ENCODE results near the gene OR52A1. TPM values are rescaled to one million over a fixed set of nuclear protein-coding genes. Genes with fewer than 3 reads are reported as not detected.

The OR52A1 gene
- polyA plus RNA-seq, 2 of the 4 experiments (the other 2 are of a cell fraction), result not detected

DNA sequence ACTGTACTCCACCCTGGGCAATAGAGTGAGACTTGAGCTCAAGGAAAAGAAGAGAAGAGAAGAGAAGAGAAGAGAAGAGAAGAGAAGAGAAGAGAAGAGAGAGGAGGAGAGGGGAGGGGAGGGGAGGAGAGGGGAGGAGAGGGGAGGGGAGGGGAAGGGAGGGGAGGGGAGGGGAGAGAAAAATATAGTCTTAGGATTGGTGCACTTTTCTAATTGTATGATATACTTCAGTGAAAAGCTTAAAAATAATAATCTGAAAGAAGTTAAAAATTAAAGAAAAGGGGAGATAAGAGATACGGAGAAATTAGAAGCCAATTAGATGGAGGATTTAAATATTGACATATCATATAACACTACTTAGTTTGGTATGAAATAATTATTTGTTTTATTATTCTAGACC, 35.7 kb downstream of the OR52A1 start:
- Histone ChIP-seq H3K4me1 (no peaks in the 10 kb centered on the region), H3K4me3 (no peak overlapping the region), H3K9me3 (no peaks in the 10 kb centered on the region), H3K4me2 (no peak overlapping the region), H3K27ac (no peak overlapping the region)
- no peak for FAIRE-seq
- POLR2A ChIA-PET, result no interaction called here
- no peak for TF ChIP-seq FOXS1 (CRISPR knock-in tag; IDR thresholded peaks at IDR 0.05)
- TF ChIP-seq, protein P1, sequence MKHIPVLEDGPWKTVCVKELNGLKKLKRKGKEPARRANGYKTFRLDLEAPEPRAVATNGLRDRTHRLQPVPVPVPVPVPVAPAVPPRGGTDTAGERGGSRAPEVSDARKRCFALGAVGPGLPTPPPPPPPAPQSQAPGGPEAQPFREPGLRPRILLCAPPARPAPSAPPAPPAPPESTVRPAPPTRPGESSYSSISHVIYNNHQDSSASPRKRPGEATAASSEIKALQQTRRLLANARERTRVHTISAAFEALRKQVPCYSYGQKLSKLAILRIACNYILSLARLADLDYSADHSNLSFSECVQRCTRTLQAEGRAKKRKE (CRISPR knock-in tag; IDR thresholded peaks at IDR 0.05; ENCODE audit: low read depth), result no peak
- TF ChIP-seq, protein P2, sequence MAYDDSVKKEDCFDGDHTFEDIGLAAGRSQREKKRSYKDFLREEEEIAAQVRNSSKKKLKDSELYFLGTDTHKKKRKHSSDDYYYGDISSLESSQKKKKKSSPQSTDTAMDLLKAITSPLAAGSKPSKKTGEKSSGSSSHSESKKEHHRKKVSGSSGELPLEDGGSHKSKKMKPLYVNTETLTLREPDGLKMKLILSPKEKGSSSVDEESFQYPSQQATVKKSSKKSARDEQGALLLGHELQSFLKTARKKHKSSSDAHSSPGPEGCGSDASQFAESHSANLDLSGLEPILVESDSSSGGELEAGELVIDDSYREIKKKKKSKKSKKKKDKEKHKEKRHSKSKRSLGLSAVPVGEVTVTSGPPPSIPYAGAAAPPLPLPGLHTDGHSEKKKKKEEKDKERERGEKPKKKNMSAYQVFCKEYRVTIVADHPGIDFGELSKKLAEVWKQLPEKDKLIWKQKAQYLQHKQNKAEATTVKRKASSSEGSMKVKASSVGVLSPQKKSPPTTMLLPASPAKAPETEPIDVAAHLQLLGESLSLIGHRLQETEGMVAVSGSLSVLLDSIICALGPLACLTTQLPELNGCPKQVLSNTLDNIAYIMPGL (CRISPR knock-in tag; IDR thresholded peaks at IDR 0.05; ENCODE audit: borderline replicate concordance), result no peak
- TF ChIP-seq, protein P3, sequence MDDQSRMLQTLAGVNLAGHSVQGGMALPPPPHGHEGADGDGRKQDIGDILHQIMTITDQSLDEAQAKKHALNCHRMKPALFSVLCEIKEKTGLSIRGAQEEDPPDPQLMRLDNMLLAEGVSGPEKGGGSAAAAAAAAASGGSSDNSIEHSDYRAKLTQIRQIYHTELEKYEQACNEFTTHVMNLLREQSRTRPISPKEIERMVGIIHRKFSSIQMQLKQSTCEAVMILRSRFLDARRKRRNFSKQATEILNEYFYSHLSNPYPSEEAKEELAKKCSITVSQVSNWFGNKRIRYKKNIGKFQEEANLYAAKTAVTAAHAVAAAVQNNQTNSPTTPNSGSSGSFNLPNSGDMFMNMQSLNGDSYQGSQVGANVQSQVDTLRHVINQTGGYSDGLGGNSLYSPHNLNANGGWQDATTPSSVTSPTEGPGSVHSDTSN (IDR thresholded peaks at IDR 0.05), result no peak
- TF ChIP-seq, protein P4, sequence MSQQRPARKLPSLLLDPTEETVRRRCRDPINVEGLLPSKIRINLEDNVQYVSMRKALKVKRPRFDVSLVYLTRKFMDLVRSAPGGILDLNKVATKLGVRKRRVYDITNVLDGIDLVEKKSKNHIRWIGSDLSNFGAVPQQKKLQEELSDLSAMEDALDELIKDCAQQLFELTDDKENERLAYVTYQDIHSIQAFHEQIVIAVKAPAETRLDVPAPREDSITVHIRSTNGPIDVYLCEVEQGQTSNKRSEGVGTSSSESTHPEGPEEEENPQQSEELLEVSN (IDR thresholded peaks at IDR 0.05; ENCODE audit: borderline replicate concordance, low read depth), result no peak
- TF ChIP-seq CBX8 (IDR thresholded peaks at IDR 0.05), result no peak
- TF ChIP-seq, protein P5, sequence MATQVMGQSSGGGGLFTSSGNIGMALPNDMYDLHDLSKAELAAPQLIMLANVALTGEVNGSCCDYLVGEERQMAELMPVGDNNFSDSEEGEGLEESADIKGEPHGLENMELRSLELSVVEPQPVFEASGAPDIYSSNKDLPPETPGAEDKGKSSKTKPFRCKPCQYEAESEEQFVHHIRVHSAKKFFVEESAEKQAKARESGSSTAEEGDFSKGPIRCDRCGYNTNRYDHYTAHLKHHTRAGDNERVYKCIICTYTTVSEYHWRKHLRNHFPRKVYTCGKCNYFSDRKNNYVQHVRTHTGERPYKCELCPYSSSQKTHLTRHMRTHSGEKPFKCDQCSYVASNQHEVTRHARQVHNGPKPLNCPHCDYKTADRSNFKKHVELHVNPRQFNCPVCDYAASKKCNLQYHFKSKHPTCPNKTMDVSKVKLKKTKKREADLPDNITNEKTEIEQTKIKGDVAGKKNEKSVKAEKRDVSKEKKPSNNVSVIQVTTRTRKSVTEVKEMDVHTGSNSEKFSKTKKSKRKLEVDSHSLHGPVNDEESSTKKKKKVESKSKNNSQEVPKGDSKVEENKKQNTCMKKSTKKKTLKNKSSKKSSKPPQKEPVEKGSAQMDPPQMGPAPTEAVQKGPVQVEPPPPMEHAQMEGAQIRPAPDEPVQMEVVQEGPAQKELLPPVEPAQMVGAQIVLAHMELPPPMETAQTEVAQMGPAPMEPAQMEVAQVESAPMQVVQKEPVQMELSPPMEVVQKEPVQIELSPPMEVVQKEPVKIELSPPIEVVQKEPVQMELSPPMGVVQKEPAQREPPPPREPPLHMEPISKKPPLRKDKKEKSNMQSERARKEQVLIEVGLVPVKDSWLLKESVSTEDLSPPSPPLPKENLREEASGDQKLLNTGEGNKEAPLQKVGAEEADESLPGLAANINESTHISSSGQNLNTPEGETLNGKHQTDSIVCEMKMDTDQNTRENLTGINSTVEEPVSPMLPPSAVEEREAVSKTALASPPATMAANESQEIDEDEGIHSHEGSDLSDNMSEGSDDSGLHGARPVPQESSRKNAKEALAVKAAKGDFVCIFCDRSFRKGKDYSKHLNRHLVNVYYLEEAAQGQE (IDR thresholded peaks at IDR 0.05), result no peak
- no peak for ATAC-seq
- WGBS (ENCODE audit: missing lambda C conversion rate), result 78% methylated on average over 1 of the region's 1 CpG
- CTCF ChIA-PET, result interaction anchor here (0.6 kb wide), 1 partner anchor 99 kb away, joined by 3 read pairs; no protein-coding TSS in a partner anchor
- no peak for DNase-seq (ENCODE audit: low read depth in 1 of 2, low spot score in 1 of 2)

DNA sequence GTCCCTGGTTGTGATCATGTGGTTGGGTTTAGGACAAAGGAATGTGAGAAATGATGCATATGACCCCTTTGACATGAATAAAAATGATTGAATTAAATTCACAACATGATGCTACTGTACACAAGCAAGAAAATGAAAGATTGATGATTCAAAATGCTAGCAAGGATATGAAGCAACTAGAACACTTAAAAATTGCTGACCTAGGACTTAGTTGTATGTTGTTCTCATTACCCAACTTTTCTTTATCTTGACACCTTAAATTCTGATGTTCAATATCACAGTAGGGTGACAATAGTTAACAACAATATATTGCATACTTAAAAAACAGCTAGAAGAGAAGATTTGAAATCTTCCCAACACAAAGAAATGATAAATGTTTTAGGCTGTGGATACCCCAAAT, 37.0 kb downstream of the OR52A1 start:
- H3K4me3 ChIP-seq, result no peak overlapping the region
- no peaks in the 10 kb centered on the region for H3K4me1 ChIP-seq
- ChIA-PET POLR2A (no interaction called here), CTCF (no interaction called here)
- FAIRE-seq, result no peak
- H3K4me2 ChIP-seq, result no peak overlapping the region
- no peaks in the 10 kb centered on the region for H3K9me3 ChIP-seq
- no peak for DNase-seq (ENCODE audit: low read depth in 1 of 2, low spot score in 1 of 2)
- no peak for ATAC-seq
- no peak overlapping the region for H3K27ac ChIP-seq
- TF ChIP-seq MAFK (IDR thresholded peaks at IDR 0.05; ENCODE audit: partially characterized antibody) (peak; percentile 72), ZC3H11A (IDR thresholded peaks at IDR 0.05) (no peak)

DNA sequence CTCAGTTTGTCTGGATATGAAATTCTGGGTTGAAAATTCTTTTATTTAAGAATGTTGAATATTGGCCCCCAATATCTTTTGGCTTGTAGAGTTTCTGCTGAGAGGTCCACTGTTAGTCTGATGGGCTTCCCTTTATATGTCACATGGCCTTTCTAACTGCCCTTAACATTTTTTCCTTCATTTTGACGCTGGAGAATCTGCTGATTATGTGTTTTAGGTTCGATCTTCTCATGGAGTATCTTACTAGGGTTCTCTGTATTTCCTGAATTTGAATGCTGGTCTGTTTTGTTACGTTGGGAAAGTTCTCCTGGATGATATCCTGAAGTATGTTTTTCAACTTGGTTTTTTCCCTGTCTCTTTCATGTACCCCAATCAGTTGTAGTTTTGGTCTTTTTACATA, 39.2 kb downstream of the OR52A1 start:
- H3K4me1 ChIP-seq, result no peaks in the 10 kb centered on the region
- FAIRE-seq (no peak), ATAC-seq (no peak), DNase-seq (ENCODE audit: low read depth in 1 of 2, low spot score in 1 of 2) (no peak)
- 4% methylated on average over 3 of the region's 3 CpGs for WGBS (ENCODE audit: missing lambda C conversion rate)
- ChIA-PET POLR2A (no interaction called here), CTCF (interaction anchor here (0.7 to 1.0 kb wide), 2 partner anchors 8 to 10 kb away, joined by 3 read pairs; no protein-coding TSS in a partner anchor)
- H3K4me3 ChIP-seq, result no peak overlapping the region
- H3K27ac ChIP-seq, result no peak overlapping the region
- no peak overlapping the region for H3K4me2 ChIP-seq
- H3K9me3 ChIP-seq, result no peaks in the 10 kb centered on the region
- TF ChIP-seq MAFK (IDR thresholded peaks at IDR 0.05; ENCODE audit: partially characterized antibody) (peak; percentile 61), RFX5 (IDR thresholded peaks at IDR 0.05) (no peak)

DNA sequence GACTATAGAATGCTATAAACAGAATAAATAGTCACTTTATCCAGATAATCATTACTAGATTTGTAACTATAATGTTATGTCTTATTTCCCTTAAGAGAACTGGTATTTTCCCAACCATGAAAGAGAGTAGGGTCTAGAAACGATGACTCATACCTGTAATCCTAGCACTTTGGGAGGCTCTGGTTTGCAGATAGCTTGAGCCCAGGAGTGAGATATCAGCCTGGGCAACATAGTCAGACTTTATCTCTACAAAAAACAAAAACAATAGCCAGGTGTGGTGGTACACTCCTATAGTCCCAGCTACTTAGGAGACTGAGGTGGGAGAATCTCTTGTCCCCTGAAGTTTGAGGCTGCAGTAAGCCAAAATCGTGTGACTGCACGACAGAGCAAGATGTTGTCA, 47.3 kb downstream of the OR52A1 start:
- Histone ChIP-seq H3K4me3 (no peak overlapping the region), H3K4me1 (no peaks in the 10 kb centered on the region), H3K4me2 (no peak overlapping the region), H3K9me3 (no peaks in the 10 kb centered on the region), H3K27ac (no peak overlapping the region)
- TF ChIP-seq FOSL2 (IDR thresholded peaks at IDR 0.05) (no peak), FOSL2 (CRISPR knock-in tag; IDR thresholded peaks at IDR 0.05) (peak; percentile 50), CEBPB (IDR thresholded peaks at IDR 0.05) (no peak), NPAS2 (CRISPR knock-in tag; IDR thresholded peaks at IDR 0.05; ENCODE audit: borderline replicate concordance) (no peak)
- TF ChIP-seq, protein P3 (IDR thresholded peaks at IDR 0.05), result no peak
- FAIRE-seq, result no peak
- CTCF ChIA-PET, result interaction anchor here (0.5 kb wide), 1 partner anchor 592 kb away, joined by 3 read pairs; no protein-coding TSS in a partner anchor
- POLR2A ChIA-PET, result no interaction called here
- 0% methylated on average over 3 of the region's 3 CpGs for WGBS (ENCODE audit: missing lambda C conversion rate)
- DNase-seq (ENCODE audit: low read depth in 1 of 2, low spot score in 1 of 2), result no peak
- no peak for ATAC-seq

Data from A549 (cell line).